ENCODE measurements around the gene RTKN. TPM values are rescaled to one million over a fixed set of nuclear protein-coding genes. Genes with fewer than 3 reads are reported as not detected.

Gene RTKN
- total and polyA plus RNA-seq, 2 of the 13 experiments (the other 11 are each of a cell fraction or from before 2014, with no cell fraction given), result 159 to 166 TPM

- TF ChIP-seq NONO (IDR thresholded peaks at IDR 0.05) (no peak), NONO (CRISPR knock-in tag; conservative IDR thresholded peaks at IDR 0.05) (peak; percentile 93), CREM (IDR thresholded peaks at IDR 0.05) (peak; percentile 98), CREM (CRISPR knock-in tag; IDR thresholded peaks at IDR 0.05) (no peak), WIZ (CRISPR knock-in tag; IDR thresholded peaks at IDR 0.05) (no peak; the same call in 1 of the 2 replicates), RCOR2 (CRISPR knock-in tag; IDR thresholded peaks at IDR 0.05) (peak; percentile 16; the same call in 1 of the 2 replicates), ZBTB42 (CRISPR knock-in tag; IDR thresholded peaks at IDR 0.05) (peak; percentile 87; the same call in 1 of the 2 replicates), ZNF780A (CRISPR knock-in tag; IDR thresholded peaks at IDR 0.05) (no peak; the same call in none of the 2 replicates), AFF4 (CRISPR knock-in tag; IDR thresholded peaks at IDR 0.05) (peak; percentile 15), ZFP36L1 (CRISPR knock-in tag; IDR thresholded peaks at IDR 0.05) (no peak; the same call in 1 of the 2 replicates), ZNF292 (CRISPR knock-in tag; IDR thresholded peaks at IDR 0.05; ENCODE audit: borderline replicate concordance, low read depth) (no peak), CBX5 (CRISPR knock-in tag; IDR thresholded peaks at IDR 0.05; ENCODE audit: borderline replicate concordance) (peak; percentile 76; the same call in 1 of the 2 replicates), MAFF (IDR thresholded peaks at IDR 0.05; ENCODE audit: low read depth, low read length) (no peak), SMAD9 (CRISPR knock-in tag; IDR thresholded peaks at IDR 0.05) (peak; percentile 90; the same call in 1 of the 2 replicates), ZNF605 (CRISPR knock-in tag; IDR thresholded peaks at IDR 0.05) (peak; percentile 98), ATAD3A (CRISPR knock-in tag; IDR thresholded peaks at IDR 0.05) (no peak; the same call in 1 of the 2 replicates), ZNF782 (CRISPR knock-in tag; IDR thresholded peaks at IDR 0.05; ENCODE audit: borderline replicate concordance) (no peak), GATAD1 (CRISPR knock-in tag; IDR thresholded peaks at IDR 0.05) (peak; percentile 99), ZNF441 (CRISPR knock-in tag; IDR thresholded peaks at IDR 0.05; ENCODE audit: borderline replicate concordance) (peak; percentile 31), ETV6 (CRISPR knock-in tag; conservative IDR thresholded peaks at IDR 0.05) (no peak)
- TF ChIP-seq, protein P1, sequence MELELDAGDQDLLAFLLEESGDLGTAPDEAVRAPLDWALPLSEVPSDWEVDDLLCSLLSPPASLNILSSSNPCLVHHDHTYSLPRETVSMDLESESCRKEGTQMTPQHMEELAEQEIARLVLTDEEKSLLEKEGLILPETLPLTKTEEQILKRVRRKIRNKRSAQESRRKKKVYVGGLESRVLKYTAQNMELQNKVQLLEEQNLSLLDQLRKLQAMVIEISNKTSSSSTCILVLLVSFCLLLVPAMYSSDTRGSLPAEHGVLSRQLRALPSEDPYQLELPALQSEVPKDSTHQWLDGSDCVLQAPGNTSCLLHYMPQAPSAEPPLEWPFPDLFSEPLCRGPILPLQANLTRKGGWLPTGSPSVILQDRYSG (CRISPR knock-in tag; IDR thresholded peaks at IDR 0.05), result 0 out of 2 replicates have a peak, but pooled peaks have one; percentile 15
- TF ChIP-seq, protein P2, sequence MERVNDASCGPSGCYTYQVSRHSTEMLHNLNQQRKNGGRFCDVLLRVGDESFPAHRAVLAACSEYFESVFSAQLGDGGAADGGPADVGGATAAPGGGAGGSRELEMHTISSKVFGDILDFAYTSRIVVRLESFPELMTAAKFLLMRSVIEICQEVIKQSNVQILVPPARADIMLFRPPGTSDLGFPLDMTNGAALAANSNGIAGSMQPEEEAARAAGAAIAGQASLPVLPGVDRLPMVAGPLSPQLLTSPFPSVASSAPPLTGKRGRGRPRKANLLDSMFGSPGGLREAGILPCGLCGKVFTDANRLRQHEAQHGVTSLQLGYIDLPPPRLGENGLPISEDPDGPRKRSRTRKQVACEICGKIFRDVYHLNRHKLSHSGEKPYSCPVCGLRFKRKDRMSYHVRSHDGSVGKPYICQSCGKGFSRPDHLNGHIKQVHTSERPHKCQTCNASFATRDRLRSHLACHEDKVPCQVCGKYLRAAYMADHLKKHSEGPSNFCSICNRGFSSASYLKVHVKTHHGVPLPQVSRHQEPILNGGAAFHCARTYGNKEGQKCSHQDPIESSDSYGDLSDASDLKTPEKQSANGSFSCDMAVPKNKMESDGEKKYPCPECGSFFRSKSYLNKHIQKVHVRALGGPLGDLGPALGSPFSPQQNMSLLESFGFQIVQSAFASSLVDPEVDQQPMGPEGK (CRISPR knock-in tag; IDR thresholded peaks at IDR 0.05), result peak; percentile 53; the same call in 1 of the 2 replicates
- TF ChIP-seq, protein P3, sequence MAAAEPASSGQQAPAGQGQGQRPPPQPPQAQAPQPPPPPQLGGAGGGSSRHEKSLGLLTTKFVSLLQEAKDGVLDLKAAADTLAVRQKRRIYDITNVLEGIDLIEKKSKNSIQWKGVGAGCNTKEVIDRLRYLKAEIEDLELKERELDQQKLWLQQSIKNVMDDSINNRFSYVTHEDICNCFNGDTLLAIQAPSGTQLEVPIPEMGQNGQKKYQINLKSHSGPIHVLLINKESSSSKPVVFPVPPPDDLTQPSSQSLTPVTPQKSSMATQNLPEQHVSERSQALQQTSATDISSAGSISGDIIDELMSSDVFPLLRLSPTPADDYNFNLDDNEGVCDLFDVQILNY (CRISPR knock-in tag; conservative IDR thresholded peaks at IDR 0.05), result no peak
Observed at GRCh38 chr2:74482801-74483674, 41.3 kb upstream of the RTKN start, which contains the start of the genes CCDC142 and TTC31 (continued).
